Activated T-cell treated with anti-CD3 and anti-CD28 coated beads for 4 hours (primary cell): ENCODE results near the gene MYDGF.

Source experiments
- DNase-seq: peaks from one replicate; pipeline ENCODE4 v3.0.0-alpha.2; 2020

MYDGF gene

DNA sequence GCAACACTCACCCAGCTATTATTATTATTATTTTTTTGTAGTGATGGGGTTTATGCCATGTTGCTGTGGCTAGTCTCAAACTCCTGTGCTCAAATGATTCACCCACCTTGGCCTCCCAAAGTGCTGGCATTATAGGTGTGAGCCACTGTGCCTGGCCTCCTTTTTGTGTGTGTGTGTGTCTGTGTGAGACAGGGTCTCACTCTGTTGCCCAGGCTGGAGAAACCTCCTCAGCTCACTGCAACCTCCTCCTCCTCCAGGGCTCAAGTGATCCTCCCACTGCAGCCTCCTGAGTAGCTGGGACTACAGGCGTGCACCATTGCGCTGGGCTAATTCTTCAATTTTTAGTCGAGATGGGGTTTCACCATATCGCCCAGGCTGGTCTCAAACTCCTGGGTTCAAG lies 3.6 kb upstream of the MYDGF start:
- no peak for DNase-seq

DNA sequence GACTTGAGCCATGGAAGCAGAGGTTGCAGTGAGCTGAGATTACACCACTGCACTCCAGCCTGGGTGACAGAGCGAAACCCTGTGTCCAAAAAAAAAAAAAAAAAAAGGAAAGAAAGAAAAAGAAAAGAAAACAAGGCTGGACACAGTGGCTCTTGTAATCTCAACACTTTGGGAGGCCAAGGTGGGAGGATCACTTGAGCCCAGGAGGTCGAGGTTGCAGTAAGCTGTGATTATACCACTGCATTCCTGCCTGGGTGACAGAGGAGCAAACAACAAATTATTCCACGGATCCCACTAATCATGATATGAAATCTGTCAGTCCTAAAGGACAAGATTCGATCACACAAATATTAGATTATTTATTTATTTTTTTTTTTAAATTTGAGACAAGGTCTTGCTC lies 3.1 kb upstream of the MYDGF start:
- no peak for DNase-seq

DNA sequence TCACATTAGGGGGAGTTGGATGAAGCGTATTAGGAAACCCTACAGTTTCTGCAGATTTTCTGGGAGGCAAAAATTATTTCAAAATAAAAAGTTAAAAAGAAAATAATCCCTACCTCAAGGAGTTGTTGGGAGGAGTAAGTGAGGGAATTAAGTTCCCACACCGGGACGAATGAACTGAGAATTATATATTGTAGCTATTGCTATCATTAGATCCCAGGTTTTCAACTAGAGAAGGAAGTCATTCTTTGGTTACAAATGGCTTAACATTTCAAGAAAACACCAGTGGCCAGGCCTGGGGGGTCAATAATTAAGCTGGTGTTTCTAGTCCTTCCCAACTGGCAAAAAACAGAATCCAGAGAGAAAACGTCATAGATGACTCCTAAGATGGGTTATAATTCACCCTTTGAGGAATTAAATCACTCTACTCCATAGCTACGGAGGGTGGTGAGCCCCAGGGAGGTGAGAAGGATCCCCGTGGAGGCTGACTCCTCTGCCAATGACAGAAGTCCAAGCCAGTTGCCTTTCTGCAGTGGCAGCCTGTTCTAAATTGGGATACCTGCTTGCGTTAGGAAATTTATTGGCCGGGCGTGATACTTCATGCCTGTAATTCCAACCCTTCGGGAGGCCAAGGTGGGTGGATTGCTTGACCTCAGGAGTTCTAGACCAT lies 1.2 kb upstream of the MYDGF start:
- DNase-seq: no peak

DNA sequence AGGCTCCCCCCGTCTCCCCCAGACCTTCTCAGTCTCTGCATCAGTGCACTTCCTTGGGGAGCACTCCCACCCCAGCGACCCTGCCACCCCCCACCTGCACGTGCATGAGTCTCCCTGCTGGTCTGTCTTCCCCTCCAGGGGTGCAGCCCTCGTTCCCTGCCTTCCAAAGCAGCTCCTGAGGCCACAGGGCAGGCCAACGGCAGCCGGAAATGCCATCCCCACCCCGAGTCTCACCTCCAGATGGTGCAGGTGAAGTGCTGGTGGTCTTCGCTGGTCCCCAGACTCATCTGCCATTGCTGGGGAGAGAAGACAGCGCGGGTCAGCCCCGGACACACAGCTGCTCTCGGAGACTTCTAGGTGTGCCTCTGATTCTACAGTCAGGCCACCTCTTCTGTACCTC lies 5.5 kb downstream of the MYDGF start:
- DNase-seq: no peak

DNA sequence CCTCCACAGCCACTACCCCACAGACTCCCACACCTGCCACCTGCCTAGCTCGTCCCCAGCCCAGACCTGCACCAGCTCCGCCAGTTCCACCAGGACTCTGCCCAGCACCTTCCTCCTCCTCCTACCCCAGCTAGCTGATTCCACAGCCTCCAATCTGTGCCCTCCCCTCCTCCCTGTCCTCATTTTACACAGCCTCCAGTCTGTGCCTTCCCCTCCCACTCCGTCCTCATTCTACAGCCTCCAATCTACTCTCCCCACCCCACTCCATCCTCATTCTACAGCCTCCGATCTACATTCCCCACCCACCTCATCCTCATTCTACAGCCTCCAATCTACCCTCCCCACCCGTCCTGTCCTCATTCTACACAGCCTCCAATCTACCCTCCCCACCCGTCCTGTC lies 7.3 kb downstream of the MYDGF start:
- no peak for DNase-seq

DNA sequence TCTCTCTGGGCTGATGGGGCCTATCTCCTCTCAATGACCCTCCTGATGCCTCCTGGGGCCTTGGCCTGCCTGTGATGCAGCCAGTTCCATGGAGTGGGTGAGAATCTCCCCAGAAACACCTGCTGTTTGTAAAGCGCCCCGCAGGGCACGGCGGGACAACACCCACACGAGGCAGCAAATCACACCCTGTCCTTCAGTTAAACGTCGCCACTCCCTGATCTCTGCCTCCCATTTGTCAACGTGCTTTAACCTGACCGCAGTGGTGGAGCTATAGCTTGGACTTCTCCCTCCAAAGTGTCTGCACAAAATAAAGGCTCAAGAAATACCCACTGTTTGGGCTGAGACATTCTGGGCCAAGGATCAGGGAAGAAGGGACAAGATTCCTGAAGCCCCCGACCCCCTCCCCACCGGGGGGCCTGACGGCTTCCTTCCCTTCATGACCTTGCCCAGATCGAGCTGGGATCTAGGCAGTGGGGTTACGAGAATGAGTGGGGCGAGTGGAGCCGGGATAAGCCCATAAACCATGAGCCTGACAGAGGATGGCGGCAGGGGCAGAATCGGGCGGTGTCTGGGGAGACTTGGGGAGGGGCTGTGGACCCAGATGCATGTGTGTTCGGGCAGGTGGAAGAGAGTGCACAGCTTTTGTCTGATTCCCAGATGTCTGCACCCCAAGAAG lies 8.0 kb downstream of the MYDGF start:
- DNase-seq: no peak

DNA sequence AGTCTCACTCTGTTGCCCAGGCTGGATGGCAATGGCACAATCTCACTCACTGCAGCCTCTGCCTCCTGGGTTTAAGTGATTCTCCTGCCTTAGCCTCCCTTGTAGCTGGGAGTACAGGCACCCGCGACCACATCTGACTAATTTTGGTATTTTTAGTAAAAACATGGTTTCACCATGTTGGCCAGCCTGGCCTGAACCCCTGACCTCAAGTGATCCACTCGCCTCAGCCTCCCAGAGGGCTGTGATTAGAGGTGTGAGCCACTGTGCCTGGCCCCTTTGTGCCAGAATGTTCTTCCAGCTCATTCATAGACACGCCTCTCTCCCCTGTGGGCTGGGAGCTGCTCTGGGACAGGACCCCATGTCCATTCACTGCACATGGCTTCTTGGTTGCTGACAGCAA lies 9.1 kb downstream of the MYDGF start:
- no peak for DNase-seq

DNA sequence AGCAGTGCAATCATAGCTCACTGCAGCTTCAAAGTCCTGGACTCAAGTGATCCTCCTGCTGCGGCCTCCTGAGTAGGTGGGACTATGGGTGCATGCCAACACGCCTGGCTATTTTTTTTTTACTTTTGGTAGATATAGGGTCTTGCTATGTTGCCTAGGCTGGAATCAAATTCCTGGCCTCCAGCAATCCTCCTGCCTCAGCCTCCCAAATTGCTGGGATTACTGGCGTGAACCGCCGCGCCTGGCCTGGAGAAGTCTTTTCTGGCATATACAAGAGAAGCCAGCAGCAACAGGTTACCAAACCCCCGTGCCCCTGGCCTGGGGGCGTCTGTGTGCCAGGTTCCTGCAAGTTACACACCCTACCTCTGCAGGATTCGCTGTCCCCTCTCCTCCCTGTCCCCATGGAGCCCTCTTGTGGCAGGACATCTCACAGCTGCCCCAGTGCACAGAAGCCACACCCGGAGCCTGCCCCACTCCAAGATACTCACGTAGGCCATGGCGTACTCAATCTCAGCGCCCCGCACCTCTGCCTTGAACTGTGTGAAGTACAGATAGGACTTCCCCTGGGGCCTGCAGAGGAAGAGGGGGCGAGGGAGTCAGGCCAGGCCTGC lies 9.9 kb downstream of the MYDGF start:
- no peak for DNase-seq

DNA sequence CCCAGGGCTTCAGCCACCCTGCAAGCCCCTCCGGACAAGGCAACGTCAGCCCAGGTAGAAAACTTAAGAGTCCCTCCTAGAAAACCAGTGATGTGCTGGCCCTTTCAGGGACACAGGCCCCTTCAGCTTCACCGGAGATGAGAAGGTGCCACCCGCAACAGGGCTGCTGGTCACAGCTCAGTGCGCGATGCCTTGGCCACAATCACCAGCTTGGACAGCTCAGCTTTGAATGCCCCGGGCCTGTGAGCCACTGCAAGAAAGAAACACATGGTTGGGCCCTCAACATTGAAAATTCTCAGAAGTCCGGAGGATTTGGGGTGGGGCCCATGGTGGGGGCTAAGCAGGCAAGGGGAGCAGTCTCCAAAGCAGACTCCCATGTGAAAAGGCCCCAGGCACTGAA lies 12.3 kb downstream of the MYDGF start:
- DNase-seq: no peak

DNA sequence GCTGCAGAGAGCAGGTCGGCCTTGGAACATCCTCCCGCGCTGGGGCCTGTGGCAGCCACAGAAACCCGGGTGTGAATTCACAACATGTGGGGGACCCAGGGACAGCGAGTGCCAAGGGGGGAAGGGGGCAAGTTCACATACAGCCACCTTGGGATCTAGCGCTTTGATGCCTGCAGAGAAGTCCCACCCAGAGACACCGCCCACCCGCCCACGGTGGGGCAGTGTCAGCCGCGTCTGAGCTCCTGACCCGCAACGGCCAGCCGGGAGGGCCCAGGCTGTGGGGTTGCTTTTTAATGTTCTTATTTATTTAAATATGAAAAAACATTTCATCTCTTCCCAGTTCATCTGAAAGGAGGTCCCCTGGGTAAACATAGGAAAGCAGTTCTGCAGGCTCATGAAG lies 12.9 kb downstream of the MYDGF start:
- no peak for DNase-seq

DNA sequence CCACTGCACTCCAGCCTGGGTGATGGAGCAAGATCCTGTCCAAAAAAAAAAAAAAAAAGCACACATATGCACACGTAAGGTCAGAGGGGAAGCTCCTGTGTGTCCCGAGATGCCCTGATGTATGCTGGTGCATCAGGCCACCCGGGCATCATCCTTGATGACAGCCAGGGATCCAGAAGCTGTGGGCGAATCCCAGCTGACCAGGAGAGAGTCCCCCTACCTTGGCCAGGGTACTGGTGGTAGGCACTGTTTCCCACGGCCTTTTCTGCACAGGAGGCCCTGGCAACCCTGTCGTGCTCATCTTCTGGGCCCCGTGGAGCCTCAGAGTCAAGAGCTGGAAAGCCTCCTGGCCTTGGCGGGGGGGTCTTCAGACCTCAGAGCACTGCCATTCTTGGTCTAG lies 14.0 kb downstream of the MYDGF start:
- DNase-seq: no peak

DNA sequence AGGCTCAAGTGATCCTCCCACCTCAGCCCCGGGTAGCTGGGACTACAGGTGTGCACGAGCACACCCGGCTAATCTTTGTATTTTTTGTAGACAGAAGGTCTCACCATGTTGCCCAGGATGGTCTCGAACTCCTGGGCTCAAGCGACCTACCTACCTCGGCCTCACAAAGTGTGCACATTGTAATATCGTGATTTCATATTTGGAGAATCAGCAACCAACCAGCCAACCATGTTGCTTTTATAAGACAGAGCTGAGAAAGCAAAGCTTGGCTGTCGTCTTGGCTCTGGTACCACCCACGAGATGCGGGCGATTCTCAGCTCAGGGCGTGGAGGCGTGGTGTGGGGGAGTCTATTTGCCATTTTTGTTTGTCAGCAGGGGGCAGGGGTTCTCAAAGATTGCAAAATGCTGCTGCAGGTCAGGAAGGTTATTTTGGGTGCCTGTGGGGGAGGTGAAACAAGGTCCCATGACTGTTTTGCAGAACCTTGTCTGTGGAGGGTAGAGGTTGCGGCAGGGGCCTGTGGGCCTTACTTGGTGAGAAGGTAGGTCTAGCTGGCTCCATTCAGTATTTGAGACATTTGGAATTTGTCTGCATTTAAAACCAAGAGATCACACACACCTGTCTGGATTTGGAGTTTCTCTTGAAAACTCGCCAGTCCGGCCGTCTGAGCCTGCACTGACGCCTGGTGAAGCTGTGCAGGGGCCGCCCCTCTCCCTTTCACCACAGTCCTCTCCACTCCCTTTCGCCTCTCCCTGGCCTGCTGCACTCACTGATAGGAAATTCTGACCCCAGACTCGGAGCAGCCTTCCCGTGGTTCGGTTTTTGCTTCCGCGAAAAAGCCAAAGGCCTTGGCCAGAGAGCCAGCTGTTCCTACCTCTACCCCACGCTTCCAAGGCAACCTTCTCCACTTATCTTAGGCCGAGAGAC lies 15.4 kb downstream of the MYDGF start:
- DNase-seq: no peak

DNA sequence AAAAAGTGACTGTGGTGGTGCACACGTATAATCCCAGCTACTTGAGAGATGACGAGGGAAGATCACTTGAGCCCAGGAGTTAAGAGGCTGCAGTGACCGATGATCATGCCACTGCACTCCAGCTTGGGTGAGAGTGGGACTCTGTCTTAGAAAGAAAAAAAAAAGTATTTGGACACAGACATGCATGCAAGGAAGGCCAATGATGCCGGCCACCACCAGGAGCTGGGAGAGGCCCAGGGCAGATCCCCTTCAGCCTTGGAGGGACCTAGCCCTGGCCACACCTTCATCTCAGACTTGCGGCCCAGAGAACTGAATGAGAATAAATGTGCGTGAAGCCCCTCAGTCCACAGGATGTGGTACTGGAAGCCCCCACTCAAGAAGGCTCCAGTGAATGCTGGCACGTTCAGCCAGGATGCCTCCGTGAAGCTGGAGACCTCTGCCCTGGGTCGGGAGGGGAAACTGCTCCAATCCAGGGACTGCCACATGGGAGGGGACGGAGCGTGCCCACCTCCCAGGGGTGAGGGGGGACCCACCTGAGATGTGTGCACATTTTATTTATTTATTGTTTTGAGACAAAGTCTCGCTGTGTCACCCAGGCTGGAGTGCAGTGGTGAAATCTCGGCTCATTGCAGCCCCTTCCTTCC lies 16.2 kb downstream of the MYDGF start:
- DNase-seq: no peak

DNA sequence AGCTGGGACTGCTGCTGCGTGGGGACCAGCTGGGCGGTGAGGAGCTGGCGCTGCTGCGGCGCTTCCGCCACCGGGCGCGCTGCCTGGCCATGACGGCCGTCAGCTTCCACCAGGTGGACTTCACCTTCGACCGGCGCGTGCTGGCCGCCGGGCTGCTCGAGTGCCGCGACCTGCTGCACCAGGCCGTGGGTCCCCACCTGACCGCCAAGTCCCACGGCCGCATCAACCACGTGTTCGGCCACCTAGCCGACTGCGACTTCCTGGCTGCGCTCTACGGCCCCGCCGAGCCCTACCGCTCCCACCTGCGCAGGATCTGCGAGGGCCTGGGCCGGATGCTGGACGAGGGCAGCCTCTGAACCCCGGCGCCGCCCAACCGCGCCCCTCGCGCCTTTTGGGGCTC lies 18.1 kb downstream of the MYDGF start:
- no peak for DNase-seq

DNA sequence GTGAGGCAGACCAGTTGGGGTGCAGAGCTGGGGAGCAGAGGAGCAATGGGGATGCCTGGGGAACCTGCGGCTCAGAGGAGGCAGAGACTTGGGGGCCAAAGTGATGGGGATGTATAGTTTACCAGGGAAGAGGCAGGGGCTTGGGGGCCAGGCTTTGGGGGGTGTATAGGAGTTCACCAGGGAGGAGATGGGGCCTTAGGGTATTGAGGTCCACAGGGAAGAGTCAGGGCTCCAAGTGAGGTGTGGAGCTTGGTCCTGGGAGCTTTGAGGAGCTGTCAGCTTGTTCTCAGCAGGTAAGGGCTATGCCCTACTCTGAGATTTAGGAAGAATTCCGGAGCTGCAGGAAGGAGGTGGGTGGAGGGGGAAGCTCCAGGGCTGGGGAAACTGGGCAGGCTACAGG lies 20.0 kb downstream of the MYDGF start:
- DNase-seq: no peak

DNA sequence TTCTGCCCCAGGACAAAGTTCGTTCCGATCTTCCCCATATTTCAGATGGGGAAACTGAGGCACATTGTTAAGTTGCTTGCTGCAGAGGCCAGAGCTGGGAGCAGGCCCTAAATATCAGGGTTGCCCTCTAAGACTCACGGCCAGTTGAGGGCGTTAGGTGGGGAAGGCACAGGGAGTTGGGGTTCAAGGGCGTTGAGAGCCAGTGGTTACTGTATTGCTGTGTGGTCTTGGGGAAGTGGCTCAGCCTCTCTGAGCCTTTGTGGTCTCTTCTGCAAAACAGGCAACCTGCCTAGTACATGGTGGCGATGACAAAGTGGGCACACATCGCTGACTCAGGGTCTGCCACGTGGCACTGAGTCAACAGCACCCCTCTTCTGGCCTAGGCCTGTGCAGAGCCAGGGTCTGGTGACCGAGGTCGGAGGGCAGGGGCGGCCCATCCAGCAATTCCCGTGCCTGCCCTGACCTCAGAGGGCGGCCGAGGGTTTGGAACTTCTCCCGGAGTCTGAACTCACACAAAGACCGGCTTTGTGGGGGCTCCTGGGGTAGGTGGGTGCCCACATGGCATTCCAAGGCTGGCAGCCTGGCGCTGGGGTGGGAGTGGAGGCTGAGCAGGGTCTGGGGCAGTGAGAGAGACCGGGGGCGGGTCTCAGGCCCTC lies 20.6 kb downstream of the MYDGF start:
- DNase-seq: no peak

DNA sequence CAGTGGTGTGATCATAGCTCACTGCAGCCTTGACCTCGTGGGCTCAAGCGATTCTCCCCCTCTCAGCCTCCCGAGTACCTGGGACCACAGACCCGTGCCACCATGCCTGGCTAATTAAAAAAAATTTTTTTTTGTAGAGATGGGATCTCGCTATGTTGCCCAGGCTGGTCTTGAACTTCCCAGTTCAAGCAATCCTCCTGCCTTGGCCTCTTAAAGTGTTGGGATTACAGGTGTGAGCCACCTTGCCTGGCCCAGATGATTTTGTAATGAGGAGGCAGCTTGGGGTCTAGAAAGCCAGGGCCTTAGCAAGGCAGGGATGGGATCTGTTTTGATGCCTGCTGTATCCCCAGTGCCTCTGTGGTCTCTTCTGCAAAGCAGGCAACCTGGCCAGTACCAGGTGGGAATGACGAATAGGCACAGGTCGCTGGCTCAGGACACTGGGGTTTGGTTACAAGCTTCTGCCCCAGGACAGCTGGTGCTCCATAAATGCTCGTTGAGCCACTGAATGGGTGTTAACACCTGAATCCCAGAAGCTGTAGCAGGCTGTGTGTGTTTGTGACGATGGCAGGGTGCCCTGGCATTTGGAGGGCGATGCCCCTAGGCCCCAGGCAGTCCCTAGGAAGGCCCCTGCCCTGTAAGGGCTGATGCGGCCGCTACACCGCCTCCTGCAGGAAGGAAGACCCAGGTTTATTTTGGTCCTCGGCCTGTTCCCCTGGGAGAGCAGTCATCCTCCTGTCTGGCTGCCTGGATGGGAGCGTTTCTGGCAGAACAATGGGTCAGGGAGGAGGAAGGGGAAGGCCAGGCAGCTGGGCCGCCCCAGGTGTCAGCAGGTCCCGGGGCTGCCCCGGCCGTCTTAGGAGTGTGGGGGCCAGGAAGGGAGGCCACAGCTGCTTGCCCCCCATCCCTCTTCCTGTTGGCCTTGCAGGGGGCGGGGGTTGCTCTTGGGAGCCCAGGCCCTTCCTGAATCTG lies 22.2 kb downstream of the MYDGF start:
- no peak for DNase-seq

DNA sequence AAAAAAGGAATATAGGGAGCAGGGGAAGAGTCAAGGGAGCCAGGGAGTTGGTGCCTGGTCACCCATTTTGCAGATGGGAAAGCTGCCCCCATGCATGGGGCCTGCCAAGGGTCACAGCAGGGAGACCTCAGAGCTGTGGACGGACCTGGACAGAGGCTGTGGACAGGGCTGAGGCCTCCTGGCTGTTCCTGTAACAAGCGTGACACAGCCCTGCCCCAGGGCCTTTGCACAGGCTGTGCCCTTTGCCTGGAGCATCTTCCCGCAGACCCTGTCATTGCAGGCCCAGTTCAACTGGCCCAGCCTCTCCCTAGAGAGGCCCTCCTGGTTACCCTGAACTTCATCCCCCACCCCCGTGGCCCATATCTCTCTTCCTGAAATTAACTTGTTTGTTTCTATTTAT lies 24.4 kb downstream of the MYDGF start:
- DNase-seq: no peak

DNA sequence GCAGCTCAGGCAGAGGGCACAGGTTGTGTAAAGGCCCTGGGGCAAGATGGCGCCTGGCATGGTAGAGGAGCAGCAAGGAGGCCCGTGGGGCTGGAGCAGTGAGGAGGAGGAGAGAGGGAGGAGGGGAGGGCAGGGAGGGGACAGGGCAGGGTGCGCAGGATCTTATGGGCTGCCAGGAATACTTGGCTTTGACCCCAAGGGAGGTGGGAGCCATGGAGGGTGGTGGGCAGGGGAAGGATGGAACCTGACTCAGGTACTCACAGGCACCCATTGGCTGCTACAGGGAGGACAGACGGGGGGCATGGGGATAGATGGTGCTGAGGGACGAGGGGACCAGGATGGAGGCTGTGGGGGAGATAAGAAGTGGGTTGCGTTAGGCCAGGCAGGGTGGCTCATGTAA lies 27.5 kb downstream of the MYDGF start:
- no peak for DNase-seq

DNA sequence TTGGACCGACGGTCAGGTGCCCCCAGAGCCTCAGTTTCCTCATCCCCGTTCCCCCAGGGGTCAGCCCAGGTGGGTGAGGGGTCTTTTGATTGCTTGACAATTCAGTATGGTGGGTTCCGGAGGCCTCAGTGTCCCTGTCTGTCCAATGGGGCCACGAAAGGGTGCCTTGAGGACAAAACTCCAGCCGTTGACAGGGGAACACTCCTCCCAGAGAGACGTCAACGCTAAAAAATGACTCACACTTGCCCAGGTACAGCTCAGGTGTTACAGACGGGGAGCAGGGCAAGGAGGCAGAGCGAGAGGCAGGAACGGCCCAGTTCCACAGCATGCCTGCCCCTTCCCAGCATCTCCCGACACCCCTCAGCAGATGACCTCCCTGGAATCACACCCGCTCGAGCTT lies 29.0 kb downstream of the MYDGF start:
- DNase-seq: no peak
